Activated CD4-positive, alpha-beta T cell treated with anti-CD3 and anti-CD28 coated beads, Interleukin-2, amount 50 U/mL, for 24 hours (primary cell): ENCODE results near the gene RWDD1.
"Not testable (repeated sequence)": the region's sequence is repeated elsewhere in the genome, so short reads cannot be mapped to it uniquely, and the experiment has no call there.

ENCODE experiments used
- DNase-seq, 2 donors: peaks; one replicate each; pipeline ENCODE4 v3.0.0-alpha.2; 2020; ENCODE audit warnings: low read depth in 1 of 2, low spot score in 1 of 2

RWDD1 gene

DNA sequence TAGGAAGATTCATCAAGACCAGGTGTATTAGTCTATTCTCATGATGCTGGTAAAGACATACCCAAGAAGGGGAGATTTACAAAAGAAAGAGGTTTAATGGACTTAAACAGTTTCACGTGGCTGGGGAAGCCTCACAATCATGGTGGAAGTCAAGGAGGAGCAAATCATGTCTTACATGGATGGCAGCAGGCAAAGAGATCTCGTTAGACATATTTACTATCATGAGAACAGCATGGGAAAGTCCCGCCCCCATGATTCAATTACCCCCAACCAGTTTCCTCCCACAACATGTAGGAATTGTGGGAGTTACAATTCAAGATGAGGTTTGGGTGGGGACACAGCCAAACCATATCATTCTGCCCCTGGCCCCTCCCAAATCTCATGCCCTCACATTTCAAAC, 32.6 kb downstream of the RWDD1 start:
- not testable (repeated sequence) for DNase-seq

DNA sequence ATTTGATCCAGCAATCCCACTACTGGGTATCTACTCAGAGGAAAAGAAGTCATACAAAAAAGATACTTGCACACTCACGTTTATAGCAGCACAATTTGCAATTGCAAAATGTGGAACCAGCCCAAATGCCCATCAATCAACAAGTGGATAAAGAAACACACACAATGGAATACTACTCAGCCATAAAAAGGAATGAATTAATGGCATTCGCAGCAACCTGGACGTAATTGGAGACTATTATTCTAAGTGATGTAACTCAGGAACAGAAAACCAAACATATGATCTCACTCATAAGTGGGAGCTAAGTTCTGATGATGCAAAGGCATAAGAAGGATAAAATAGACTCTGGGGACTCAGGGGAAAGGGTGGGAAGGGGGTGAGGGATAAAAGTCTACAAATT, 33.6 kb downstream of the RWDD1 start:
- not testable (repeated sequence) for DNase-seq

DNA sequence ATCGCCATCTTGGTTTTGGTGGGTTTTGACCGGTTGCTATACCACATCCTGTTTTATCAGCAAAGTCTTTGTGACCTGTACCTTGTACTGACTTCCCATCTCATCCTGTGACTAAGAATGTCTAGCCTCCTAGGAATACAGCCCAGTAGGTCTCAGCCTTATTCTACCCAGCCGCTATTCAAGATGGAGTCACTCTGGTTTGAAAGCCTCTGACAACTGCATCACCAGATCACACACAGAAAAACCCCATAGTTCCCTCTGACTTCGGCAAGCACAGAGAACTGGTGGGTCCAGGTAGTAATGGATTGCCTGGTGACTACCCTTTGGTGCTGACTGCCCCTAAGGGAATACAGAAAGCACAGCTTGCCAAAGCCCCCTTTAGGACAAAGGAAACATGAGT, 34.6 kb downstream of the RWDD1 start:
- DNase-seq = no peak

DNA sequence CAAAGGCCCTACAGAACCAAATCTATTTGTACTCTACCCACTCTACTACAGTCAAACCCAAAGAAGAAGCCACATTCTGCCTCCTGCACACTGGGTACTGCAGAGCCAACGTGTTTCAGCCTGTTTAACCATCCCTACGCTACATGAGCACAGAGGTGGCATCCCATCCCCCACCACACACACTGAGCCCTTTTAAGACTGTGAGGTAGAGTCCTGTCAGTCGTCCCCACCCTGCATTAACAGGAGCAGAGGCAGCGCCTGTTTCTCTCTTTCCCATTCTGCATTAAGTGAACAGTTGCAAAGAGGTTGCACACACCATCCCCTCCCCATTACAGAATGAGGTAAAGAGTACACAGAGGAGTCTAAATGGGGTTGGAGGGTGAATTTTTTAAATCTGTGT, 39.8 kb downstream of the RWDD1 start:
- DNase-seq = no peak

DNA sequence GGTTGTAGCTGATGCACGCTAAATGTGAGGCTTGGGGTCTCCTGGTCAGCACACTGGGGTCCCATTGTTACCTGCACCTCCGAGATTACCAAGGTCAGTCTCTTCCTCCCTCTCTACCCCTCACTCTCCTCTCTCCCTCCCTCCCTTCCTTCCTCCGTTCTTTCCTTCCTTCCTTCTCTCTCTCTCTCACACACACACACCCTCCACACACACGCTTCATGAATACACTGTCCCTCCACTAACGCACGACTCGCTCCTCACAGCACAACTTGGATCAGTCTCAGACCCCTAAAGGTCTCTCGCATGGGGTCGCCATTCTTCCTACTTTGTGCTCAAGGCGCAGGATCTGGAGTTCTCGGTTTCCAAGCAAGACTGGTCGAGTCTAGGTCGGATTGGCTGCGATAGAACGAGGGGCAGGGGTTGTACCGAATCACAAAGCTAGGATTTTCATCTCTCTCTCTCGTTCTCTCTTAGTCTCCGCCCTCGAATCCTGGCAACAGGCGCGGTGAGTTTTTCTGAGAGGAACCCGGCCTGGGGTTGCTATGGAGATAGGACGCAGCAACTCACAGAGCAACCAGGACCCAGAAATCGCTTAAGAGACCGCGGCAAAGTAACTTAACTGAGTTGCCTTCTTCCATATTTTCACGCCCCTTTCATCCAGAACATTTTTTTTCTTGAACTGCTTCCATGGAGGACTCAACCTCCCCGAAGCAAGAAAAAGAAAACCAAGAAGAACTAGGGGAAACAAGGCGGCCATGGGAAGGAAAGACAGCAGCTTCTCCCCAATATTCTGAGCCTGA, 44.8 kb downstream of the RWDD1 start, which contains the start of gene RSPH4A:
RSPH4A (plus strand) TSS at position 543 of the 800 bp plus-strand sequence; CDS start at position 688, 145 bp downstream.
- DNase-seq = peak; percentile 15 to 55

DNA sequence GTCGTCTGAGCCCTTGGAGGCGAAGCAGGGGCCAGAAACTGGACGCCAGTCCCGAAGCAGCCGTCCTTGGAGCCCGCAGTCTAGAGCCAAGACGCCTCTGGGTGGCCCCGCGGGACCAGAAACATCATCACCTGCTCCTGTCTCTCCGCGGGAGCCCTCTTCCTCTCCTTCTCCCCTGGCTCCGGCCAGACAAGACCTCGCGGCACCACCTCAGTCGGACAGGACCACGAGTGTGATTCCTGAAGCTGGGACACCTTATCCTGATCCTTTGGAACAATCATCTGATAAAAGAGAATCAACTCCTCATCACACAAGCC, 45.4 kb downstream of the RWDD1 start:
- DNase-seq = no peak

DNA sequence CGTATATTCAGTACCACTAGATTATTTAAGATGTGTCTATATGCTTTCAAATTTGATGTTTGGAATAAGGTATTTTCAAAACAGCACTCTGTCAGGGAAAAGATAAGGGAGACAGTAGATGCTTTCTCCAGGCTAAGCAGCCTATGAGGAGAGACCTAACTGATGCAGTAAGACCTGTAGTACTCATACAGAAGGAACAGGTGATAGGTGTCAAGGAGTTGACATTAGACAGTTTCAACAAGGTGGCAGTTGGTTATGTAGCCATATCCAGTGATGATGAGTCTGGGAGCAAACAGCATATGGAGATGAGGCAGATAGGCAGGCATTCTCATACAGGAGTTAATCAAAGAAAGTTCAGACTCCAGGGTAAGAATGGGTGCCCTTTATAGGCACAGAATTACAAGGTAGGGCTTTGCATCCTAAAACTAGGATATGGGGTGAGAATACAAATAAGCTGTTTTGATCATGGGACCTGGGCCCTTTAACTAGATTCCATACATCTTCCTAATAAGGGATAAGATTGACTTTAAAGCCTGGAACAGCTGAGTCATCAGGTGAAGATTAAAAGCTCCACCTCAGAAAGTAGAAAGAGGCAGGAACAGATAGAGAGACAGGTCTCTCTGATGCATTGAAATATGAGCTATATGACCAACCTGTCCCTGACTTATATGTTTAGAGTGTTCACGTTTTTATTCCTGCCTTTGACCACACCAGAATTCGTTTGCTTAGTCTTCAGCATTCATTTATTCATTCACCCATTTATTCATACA, 52.9 kb downstream of the RWDD1 start:
- no peak for DNase-seq

DNA sequence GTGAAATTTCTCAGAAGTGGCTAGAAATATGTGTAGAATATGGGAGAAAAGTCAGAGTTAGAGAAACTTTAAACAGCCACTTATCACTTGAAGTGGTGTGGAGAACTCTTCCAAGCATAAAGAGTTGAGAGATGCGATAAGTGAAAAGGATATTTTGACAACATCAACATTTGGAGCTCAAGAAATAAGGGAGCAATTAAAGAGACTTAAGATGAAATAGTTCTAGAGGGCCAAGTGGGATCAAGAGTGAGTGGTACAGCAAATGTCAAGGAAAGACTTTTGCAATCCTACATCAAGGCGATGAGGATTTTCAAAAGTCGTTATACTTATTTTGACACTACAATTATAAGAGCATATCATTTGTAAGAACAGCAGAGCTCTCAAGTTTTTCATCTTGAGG, 54.6 kb downstream of the RWDD1 start:
- DNase-seq = no peak

DNA sequence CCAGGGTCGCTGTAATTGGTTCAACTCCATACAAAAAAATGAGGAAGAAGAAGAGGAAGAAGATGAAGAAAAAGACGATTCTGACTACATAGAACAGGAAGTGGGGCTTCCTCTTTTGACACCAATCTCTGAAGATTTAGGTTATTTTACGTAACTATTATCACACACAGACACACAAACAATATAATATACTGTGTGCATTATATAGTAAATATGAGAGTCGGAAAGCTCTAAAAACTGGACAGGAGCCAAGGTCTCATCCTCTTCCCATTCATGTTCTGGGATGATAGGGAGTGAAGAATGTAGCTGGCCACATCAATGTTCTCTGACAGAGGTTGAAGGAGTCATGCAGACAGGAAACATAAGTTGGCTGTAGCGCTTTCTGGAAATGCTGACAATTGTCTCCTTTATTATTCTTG, 58.3 kb downstream of the RWDD1 start:
- DNase-seq = no peak

DNA sequence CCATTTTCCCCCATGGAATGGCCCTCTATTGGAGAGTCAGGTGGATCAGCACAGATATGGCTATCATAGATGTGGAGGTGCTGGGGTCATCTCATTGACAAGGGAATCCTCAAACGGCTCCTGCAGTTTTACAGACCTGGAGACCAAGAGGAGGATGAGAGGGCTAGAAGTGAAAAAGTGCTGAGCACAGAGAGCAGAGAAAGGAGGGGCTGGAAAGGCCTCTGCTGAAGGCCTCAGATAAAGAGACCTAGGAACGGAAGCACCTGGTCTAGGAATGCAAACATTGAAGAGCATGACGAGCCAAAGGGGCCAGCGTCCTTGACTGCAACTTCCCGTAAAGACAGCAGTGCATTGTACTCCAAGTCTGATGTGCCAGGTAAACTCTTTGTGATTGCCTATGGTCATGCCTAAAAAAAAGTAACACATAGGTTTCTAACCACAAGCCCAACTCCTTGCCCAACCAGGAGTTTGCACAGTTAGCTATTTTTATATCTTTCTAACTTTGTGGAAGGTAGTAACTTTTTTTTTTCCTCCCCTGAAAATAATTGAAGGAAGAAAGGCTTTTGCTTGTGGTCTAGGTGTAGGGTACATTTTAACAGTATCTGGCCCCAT, 60.2 kb downstream of the RWDD1 start:
- no peak for DNase-seq

DNA sequence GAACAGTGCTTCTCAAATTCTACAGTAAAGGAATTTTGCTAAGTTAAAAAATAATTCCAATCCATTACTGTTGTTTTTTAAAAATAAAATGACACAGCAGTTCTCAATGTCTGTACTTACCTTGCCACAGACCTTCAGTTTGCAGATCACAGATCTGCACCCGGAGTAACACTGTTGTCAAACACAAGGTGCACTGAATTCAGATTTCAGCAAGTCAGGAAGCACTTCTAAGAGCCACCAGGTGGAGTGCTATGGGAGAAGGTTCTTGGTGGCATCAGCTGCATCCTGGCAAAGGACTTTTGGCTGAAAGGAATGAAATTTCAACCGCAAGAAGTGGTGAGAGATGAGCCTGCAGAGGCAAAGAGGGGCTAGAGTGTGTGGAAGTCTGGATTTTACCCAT, 62.4 kb downstream of the RWDD1 start:
- DNase-seq = no peak
